GM19023 (cell line): ENCODE measurements around the gene PTPN14.
A peak's percentile ranks its signal among the peaks of the same experiment; 100 is the strongest.

Experiments used
- ATAC-seq: cut with Tn5 transposase; IDR thresholded peaks from one replicate; pipeline ENCODE4 v1.9.1; 2021; ENCODE audit warnings: mild to moderate bottlenecking, moderate library complexity; ENCODE audit not compliant: unreplicated experiment

Gene PTPN14

GRCh38 chr1:214458541-214458940 lies 92.9 kb downstream of the PTPN14 start:
- ATAC-seq = no peak

- ATAC-seq = no peak
Measured at GRCh38 chr1:214455971-214456867, 95.2 kb downstream of the PTPN14 start.

GRCh38 chr1:214455479-214455878 lies 95.9 kb downstream of the PTPN14 start:
- no peak for ATAC-seq

GRCh38 chr1:214454569-214455396 lies 96.6 kb downstream of the PTPN14 start:
- ATAC-seq = no peak

GRCh38 chr1:214453109-214453722 lies 98.2 kb downstream of the PTPN14 start:
- ATAC-seq = no peak

GRCh38 chr1:214452152-214452784 lies 99.1 kb downstream of the PTPN14 start:
- no peak for ATAC-seq

GRCh38 chr1:214451596-214451995 lies 99.8 kb downstream of the PTPN14 start:
- ATAC-seq = no peak

GRCh38 chr1:214449371-214449770 lies 102.0 kb downstream of the PTPN14 start:
- ATAC-seq = no peak

- no peak for ATAC-seq
Measured at GRCh38 chr1:214448536-214448935, 102.9 kb downstream of the PTPN14 start.

GRCh38 chr1:214447557-214447871 lies 103.9 kb downstream of the PTPN14 start:
- ATAC-seq = no peak

GRCh38 chr1:214446772-214447556 lies 104.4 kb downstream of the PTPN14 start:
- ATAC-seq = peak; percentile 68

GRCh38 chr1:214445831-214446614 lies 105.4 kb downstream of the PTPN14 start:
- ATAC-seq = no peak

GRCh38 chr1:214445199-214445598 lies 106.2 kb downstream of the PTPN14 start:
- no peak for ATAC-seq

- ATAC-seq = no peak
Measured at GRCh38 chr1:214444182-214444939, 107.0 kb downstream of the PTPN14 start.

- no peak for ATAC-seq
Measured at GRCh38 chr1:214441119-214441518, 110.3 kb downstream of the PTPN14 start.

GRCh38 chr1:214440219-214440965 lies 111.0 kb downstream of the PTPN14 start:
- ATAC-seq = no peak

GRCh38 chr1:214439352-214440119 lies 111.9 kb downstream of the PTPN14 start:
- ATAC-seq = peak; percentile 90
